Left lung (tissue), 10 donors: ENCODE data around the gene PRDM5. TPM values are rescaled to one million over a fixed set of nuclear protein-coding genes. Genes with fewer than 3 reads are reported as not detected.

Experiments
- ATAC-seq: fragments of 200-7000 bp; cut with Tn5 transposase; one replicate; pipeline ENCODE4 v1.9.1; 2020; ENCODE audit warnings: moderate library complexity
- DNase-seq, 4 donors: peaks; one replicate each; pipeline ENCODE4 v3.0.0-alpha.2; 2013 to 2020
- H3K27ac ChIP-seq, 2 donors: fragments of 200-600 bp; sonication (generic) in 1 of 2; one replicate each; pipeline versions ENCODE4 v1.5.0 to v1.8.0; 2020 to 2021
- H3K27me3 ChIP-seq, 2 donors: fragments of 200-600 bp; sonication (generic) in 1 of 2; one replicate each; pipeline versions ENCODE4 v1.5.0 to v1.8.0; 2020 to 2021
- H3K36me3 ChIP-seq, 2 donors: fragments of 200-600 bp; sonication (generic) in 1 of 2; one replicate each; pipeline versions ENCODE4 v1.5.0 to v1.8.0; 2020 to 2021
- H3K4me1 ChIP-seq, 2 donors: fragments of 200-600 bp; one replicate each; pipeline ENCODE4 v1.8.0; 2021
- H3K4me3 ChIP-seq, 2 donors: fragments of 200-600 bp; sonication (generic) in 1 of 2; one replicate each; pipeline versions ENCODE4 v1.5.0 to v1.8.0; 2020 to 2021; ENCODE audit warnings: mild to moderate bottlenecking in 1 of 2
- H3K9me3 ChIP-seq, 2 donors: fragments of 200-600 bp; sonication (generic) in 1 of 2; one replicate each; pipeline versions ENCODE4 v1.5.0 to v1.8.0; 2020 to 2021
- intact Hi-C, 2 donors: fragments of 100-400 bp; cut with DNase I; formaldehyde crosslinking; loops; one replicate each; pipeline versions ENCODE4 v1.11.2 to v1.14.2; 2022
- polyA plus RNA-seq, 6 donors: library from polyadenylated mRNA; unstranded; fragments of 120-200 nt; gene quantifications; one replicate each; pipeline ENCODE4 v1.2.1, GENCODE V29; 2013; ENCODE audit not compliant: insufficient read length in 6 of 6
- total RNA-seq, 2 donors: library from RNA; stranded (reverse); fragmentation: NEBNext Ultra II Directional; extraction: Animal tissue kit (Norgen Biotek cat#: 25700); gene quantifications; one replicate each; pipeline ENCODE4 v1.2.1, GENCODE V29; 2021
- TF ChIP-seq, protein P1 (sequence below), 2 donors: fragments of 200-600 bp; sonication (generic) in 1 of 2; IDR thresholded peaks; one replicate each; pipeline versions ENCODE4 v1.5.0 to v1.8.0; 2021; ENCODE audit warnings: antibody characterized with exemption in 2 of 2
- donor health status: DM: no; HTN: yes; CAD: no.
- donor health status: DM: no; HTN: no; CAD: no.

PRDM5 gene
- total and polyA plus RNA-seq, 8 donors: 12.1 to 35.1 (median 30.3) TPM

DNA sequence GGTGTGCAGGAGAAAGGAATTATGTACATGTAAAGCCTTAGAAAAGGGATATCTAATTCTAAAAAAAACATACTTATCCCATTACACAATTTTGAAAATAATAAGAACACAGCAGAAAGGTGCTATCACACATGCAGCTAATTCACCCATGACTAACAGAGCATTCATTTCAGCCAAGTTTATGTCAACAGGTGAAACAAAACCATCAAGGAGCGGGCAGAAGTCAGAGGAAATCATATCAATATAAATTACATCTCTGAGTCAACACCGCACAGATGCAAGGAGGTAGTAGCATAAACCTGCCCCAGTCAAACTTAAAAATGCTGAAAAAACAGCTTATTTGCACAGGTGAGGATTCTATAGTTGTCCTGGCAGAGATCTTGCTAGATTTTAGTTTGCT, 197.9 kb downstream of the PRDM5 start:
- H3K9me3 ChIP-seq: no peaks in the 10 kb centered on the region
- H3K4me1 ChIP-seq: no peaks in the 10 kb centered on the region
- no peak for DNase-seq
- no peak overlapping the region for H3K27ac ChIP-seq
- H3K27me3 ChIP-seq: no peaks in the 10 kb centered on the region
- no peaks in the 10 kb centered on the region for H3K36me3 ChIP-seq
- TF ChIP-seq, protein P1, sequence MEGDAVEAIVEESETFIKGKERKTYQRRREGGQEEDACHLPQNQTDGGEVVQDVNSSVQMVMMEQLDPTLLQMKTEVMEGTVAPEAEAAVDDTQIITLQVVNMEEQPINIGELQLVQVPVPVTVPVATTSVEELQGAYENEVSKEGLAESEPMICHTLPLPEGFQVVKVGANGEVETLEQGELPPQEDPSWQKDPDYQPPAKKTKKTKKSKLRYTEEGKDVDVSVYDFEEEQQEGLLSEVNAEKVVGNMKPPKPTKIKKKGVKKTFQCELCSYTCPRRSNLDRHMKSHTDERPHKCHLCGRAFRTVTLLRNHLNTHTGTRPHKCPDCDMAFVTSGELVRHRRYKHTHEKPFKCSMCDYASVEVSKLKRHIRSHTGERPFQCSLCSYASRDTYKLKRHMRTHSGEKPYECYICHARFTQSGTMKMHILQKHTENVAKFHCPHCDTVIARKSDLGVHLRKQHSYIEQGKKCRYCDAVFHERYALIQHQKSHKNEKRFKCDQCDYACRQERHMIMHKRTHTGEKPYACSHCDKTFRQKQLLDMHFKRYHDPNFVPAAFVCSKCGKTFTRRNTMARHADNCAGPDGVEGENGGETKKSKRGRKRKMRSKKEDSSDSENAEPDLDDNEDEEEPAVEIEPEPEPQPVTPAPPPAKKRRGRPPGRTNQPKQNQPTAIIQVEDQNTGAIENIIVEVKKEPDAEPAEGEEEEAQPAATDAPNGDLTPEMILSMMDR (IDR thresholded peaks at IDR 0.05): no peak
- no peak overlapping the region for H3K4me3 ChIP-seq
- intact Hi-C loops: loop anchor here in 1 of 2 donors (10.0 kb wide), 1 partner anchor 200 kb away; the partner anchor contains the start of gene PRDM5
- ATAC-seq: no peak

DNA sequence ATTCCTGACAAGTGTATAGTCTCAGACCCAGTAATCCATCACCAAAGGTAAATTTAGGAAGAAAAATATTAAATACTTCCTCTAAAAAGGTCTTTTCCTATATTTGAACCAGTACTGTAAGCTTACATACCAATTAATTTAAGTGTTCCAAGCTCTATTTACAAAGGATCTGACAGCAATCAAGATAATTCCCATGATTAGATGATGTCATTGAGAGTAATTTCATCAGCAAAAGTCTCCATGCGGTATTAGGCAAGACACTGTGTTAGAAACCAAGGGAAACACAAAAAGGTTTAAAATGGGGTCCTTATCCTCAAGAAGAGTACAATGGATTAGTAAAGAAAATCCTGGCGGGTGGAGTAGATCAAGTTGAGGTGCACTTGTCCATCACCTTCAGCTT, 198.5 kb downstream of the PRDM5 start:
- DNase-seq (no peak), ATAC-seq (no peak)
- H3K27ac ChIP-seq: no peak overlapping the region
- H3K4me1 ChIP-seq: no peaks in the 10 kb centered on the region
- no peaks in the 10 kb centered on the region for H3K36me3 ChIP-seq
- no peaks in the 10 kb centered on the region for H3K27me3 ChIP-seq
- H3K9me3 ChIP-seq: no peaks in the 10 kb centered on the region
- no peak overlapping the region for H3K4me3 ChIP-seq
- TF ChIP-seq, protein P1 (IDR thresholded peaks at IDR 0.05): no peak
- intact Hi-C loops: loop anchor here in 1 of 2 donors (10.0 kb wide), 1 partner anchor 201 kb away; the partner anchor contains the start of gene PRDM5

DNA sequence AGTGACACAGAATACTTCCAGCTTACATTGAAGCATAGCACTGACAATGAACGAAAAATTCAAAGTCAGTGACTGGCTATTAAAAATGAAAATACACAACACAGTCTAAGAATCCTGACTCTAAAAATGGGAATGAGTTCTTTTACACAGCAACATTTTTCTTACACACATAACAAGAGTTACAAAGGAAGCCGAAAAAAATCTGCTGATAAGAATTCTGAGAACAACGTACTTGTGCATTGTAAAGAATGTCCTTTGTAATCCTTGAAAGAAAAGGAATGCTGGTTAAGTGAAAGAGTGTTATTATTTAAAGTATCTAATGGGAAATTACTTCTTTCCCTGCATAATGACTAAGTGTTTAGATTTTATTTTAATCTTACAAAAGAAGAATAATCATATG, 199.4 kb downstream of the PRDM5 start:
- H3K27me3 ChIP-seq: no peaks in the 10 kb centered on the region
- DNase-seq (no peak), ATAC-seq (peak; percentile 52)
- H3K9me3 ChIP-seq: no peaks in the 10 kb centered on the region
- intact Hi-C loops: loop anchor here in 1 of 2 donors (10.0 kb wide), 1 partner anchor 202 kb away; the partner anchor contains the start of gene PRDM5
- H3K4me3 ChIP-seq: no peak overlapping the region
- TF ChIP-seq, protein P1 (IDR thresholded peaks at IDR 0.05): no peak
- H3K27ac ChIP-seq: no peak overlapping the region
- no peaks in the 10 kb centered on the region for H3K36me3 ChIP-seq
- H3K4me1 ChIP-seq: no peaks in the 10 kb centered on the region

DNA sequence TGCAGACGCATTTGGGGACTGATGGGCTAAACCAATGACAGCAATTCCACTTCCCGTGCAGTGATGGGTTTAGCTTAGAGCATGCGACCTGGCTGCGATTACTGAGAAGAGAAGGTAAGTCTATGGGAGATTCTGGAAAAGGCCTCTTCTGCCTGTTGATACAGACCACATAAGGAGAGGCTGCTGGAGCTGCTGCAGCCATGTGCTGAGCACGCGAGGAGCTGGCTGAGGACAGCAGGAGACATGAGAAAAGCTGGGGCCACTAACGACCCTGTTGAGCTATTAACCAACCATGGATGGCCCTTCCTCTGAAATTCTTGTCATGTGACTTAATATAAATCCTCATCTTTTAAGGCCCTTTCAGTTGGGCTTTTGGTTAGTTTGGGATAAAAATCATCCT, 199.9 kb downstream of the PRDM5 start:
- intact Hi-C loops: loop anchor here in 1 of 2 donors (10.0 kb wide), 1 partner anchor 202 kb away; the partner anchor contains the start of gene PRDM5
- Histone ChIP-seq H3K27ac (no peak overlapping the region), H3K27me3 (no peaks in the 10 kb centered on the region), H3K9me3 (no peaks in the 10 kb centered on the region), H3K4me3 (no peak overlapping the region), H3K36me3 (no peaks in the 10 kb centered on the region), H3K4me1 (no peaks in the 10 kb centered on the region)
- ATAC-seq (no peak), DNase-seq (no peak)
- TF ChIP-seq, protein P1 (IDR thresholded peaks at IDR 0.05): no peak

DNA sequence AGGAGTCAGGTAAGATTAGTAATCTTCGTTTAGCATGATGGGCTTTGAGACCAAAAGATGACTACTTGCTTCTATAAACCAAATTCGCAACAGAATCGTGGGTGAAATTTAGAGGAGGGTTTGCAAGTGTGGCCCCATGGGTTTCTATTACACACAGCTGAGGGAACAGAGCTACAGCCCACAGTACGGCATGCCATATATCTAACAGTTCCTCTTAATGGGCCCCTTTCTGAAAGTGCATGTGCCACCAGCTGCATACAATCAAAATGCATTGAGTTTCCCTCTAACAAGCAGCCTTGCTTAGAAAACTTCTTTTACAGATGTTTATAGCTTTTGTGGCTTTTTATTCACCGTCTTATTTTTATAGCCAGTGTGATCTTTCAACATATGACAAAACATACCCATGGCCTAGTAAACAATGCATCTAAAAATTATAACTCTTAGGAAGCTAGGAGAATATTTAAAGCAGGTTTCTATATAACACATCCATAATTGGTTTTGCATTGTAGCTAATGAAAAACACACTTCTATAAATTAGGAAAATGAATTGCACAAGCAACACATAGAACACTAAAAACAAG, 202.1 kb downstream of the PRDM5 start:
- Histone ChIP-seq H3K9me3 (no peaks in the 10 kb centered on the region), H3K4me3 (no peak overlapping the region), H3K4me1 (no peaks in the 10 kb centered on the region), H3K27me3 (no peaks in the 10 kb centered on the region), H3K36me3 (no peaks in the 10 kb centered on the region), H3K27ac (no peak overlapping the region)
- intact Hi-C loops: loop anchor here in 1 of 2 donors (10.0 kb wide), 1 partner anchor 204 kb away; the partner anchor contains the start of gene PRDM5
- no peak for DNase-seq
- TF ChIP-seq, protein P1 (IDR thresholded peaks at IDR 0.05): no peak
- no peak for ATAC-seq
